Measurements from ENCODE around the gene TANGO6.

The TANGO6 gene

GRCh38 chr16:69115361-69115760 lies 272.0 kb downstream of the TANGO6 start:
- no peak for TF ChIP-seq CTCF (IDR thresholded peaks at IDR 0.05)
- Histone ChIP-seq H3K9me3 (no peaks in the 10 kb centered on the region), H3K36me3 (peaks cover 66% of the 10 kb centered on the region), H3K27me3 (no peaks in the 10 kb centered on the region), H3K4me3 (ENCODE audit: low read depth in 1 of 2, low read length in 1 of 2) (no peak overlapping the region), H3K27ac (no peak overlapping the region), H3K4me1 (ENCODE audit: control insufficient read depth in 1 of 2, insufficient read depth in 1 of 2, low read depth in 1 of 2, low read length in 1 of 2) (no peaks in the 10 kb centered on the region)

DNA sequence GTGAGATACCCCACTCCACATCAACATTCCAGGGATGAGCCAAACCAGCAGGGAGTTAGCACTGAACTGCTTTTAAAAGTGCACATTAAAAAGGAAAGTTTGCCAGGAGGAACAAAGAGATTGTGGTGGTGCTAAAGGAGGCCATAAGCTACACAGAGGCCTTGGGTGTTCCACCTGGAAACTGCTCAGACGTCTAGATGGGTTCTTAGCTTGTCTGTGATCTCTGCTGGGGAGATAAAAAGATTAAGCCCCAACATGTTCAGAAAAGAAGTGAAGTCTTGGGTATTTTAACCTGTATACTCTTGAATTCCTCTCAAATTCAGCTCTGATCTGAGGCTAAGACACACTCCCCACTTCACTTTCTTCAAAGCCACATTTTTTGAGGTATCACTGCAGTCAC lies 272.5 kb downstream of the TANGO6 start:
- Histone ChIP-seq H3K27ac (no peak overlapping the region), H3K4me1 (ENCODE audit: control insufficient read depth in 1 of 2, insufficient read depth in 1 of 2, low read depth in 1 of 2, low read length in 1 of 2) (no peaks in the 10 kb centered on the region), H3K36me3 (peaks cover 66% of the 10 kb centered on the region), H3K27me3 (no peaks in the 10 kb centered on the region), H3K9me3 (no peaks in the 10 kb centered on the region), H3K4me3 (ENCODE audit: low read depth in 1 of 2, low read length in 1 of 2) (no peak overlapping the region)
- TF ChIP-seq CTCF (IDR thresholded peaks at IDR 0.05) = no peak

DNA sequence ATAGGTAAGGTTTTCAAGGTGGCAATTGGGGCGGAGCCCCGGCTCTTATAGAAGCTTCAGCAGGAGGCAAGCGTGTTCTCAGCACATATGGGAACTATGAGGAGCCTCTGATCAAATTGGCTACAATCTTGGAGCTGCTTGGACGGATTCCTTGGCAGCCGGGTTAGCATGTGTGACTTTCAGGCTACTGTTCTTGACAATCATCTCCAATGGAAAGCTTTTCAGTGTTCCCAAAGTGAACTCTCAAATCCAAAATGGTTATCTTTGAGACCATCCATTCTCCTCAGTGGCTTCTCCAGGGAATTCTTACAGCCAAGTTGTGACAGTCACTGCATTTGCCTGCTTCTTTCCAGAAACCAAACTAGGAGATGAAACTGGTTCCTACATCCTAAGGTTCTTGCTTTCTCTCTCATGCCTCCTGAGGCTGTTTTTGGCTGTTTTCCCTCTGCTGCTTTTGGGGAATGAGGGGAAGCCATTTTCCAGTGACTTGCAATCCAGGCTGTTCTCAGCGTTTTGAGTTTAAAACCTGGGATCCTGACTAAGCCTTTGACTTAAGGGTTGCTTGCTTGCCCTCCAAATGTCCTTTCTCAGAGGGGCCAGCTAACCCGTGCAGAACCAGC lies 273.0 kb downstream of the TANGO6 start:
- Histone ChIP-seq H3K9me3 (no peaks in the 10 kb centered on the region), H3K36me3 (peaks cover 70% of the 10 kb centered on the region), H3K4me1 (ENCODE audit: control insufficient read depth in 1 of 2, insufficient read depth in 1 of 2, low read depth in 1 of 2, low read length in 1 of 2) (no peaks in the 10 kb centered on the region), H3K27ac (no peak overlapping the region), H3K4me3 (ENCODE audit: low read depth in 1 of 2, low read length in 1 of 2) (no peak overlapping the region), H3K27me3 (no peaks in the 10 kb centered on the region)
- TF ChIP-seq CTCF (IDR thresholded peaks at IDR 0.05) = no peak

- TF ChIP-seq CTCF (IDR thresholded peaks at IDR 0.05) = no peak
- no peaks in the 10 kb centered on the region for H3K27me3 ChIP-seq
- H3K36me3 ChIP-seq = peaks cover 70% of the 10 kb centered on the region
- no peak overlapping the region for H3K27ac ChIP-seq
- no peaks in the 10 kb centered on the region for H3K9me3 ChIP-seq
- H3K4me1 ChIP-seq (ENCODE audit: control insufficient read depth in 1 of 2, insufficient read depth in 1 of 2, low read depth in 1 of 2, low read length in 1 of 2) = no peaks in the 10 kb centered on the region
- no peak overlapping the region for H3K4me3 ChIP-seq (ENCODE audit: low read depth in 1 of 2, low read length in 1 of 2)
Measured at GRCh38 chr16:69116906-69117305, 273.6 kb downstream of the TANGO6 start.

DNA sequence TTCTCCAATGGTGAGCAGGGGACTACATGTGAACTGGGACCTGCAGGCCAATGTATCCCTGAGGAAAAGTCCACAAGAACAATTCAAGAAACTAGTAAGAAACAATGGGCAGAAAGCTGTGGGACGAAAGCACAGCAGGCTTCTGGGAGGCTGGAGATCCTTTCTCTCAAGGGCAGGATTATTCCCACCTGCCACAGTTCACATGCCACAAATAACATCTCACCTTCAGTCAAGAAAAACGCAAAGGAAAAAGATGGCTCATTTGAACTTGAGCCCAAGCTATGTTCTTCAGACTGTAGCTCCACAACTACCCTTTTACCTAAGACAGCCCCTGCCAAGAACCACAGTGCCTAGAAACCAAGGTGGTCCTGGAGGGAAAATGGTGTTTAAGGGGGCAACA lies 275.1 kb downstream of the TANGO6 start:
- TF ChIP-seq CTCF (IDR thresholded peaks at IDR 0.05) = no peak
- Histone ChIP-seq H3K4me1 (ENCODE audit: control insufficient read depth in 1 of 2, insufficient read depth in 1 of 2, low read depth in 1 of 2, low read length in 1 of 2) (no peaks in the 10 kb centered on the region), H3K36me3 (peaks cover 70% of the 10 kb centered on the region), H3K4me3 (ENCODE audit: low read depth in 1 of 2, low read length in 1 of 2) (no peak overlapping the region), H3K27ac (no peak overlapping the region), H3K27me3 (no peaks in the 10 kb centered on the region), H3K9me3 (no peaks in the 10 kb centered on the region)

DNA sequence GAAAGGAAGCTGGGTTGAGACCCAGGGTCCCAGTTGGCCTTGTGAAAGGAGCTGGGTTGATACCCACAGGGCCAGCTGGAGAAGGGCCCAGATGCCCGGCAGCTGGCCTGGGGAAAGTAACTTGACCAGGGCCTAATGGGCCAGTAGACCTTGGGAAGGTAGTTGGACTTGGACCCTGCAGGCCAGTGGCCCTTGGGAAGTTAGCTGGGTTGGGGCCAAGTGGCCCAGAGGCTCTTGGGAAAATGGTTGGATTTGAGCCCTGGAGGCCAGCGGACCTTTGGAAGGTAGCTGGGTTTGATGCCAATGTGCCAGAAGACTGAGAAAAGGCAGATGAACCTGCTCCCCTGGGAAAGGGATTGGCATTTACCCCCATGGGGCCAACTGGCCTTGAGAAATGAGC lies 275.7 kb downstream of the TANGO6 start:
- Histone ChIP-seq H3K36me3 (peaks cover 68% of the 10 kb centered on the region), H3K4me3 (ENCODE audit: low read depth in 1 of 2, low read length in 1 of 2) (no peak overlapping the region), H3K27ac (no peak overlapping the region), H3K9me3 (no peaks in the 10 kb centered on the region), H3K4me1 (ENCODE audit: control insufficient read depth in 1 of 2, insufficient read depth in 1 of 2, low read depth in 1 of 2, low read length in 1 of 2) (no peaks in the 10 kb centered on the region), H3K27me3 (no peaks in the 10 kb centered on the region)
- TF ChIP-seq CTCF (IDR thresholded peaks at IDR 0.05) = no peak
